Measurements from ENCODE around the gene GNRHR.
"Not testable (repeated sequence)": the region's sequence is repeated elsewhere in the genome, so short reads cannot be mapped to it uniquely, and the experiment has no call there.

- not testable (repeated sequence) for TF ChIP-seq CTCF (IDR thresholded peaks at IDR 0.05); ZFX (IDR thresholded peaks at IDR 0.05; ENCODE audit: borderline replicate concordance)
Observed at GRCh38 chr4:67756991-67757390, 2.8 kb upstream of the GNRHR start.

All from 22Rv1 (cell line).